B cell (primary cell): ENCODE results near the gene PLXNA3. TPM values are rescaled to one million over a fixed set of nuclear protein-coding genes. Genes with fewer than 3 reads are reported as not detected.
A peak's percentile ranks its signal among the peaks of the same experiment; 100 is the strongest.

ENCODE experiments used
- ATAC-seq: fragments of 200-7000 bp; cut with Tn5 transposase; one replicate; pipeline ENCODE4 v1.10.0; 2021; ENCODE audit warnings: low read depth, mild to moderate bottlenecking, moderate number of reproducible peaks, moderate library complexity
- CTCF ChIA-PET: fragments of 350-600 bp; sonication (Branson Sonifier 250); formaldehyde crosslinking; loops from one replicate; lab custom pipeline; 2021; ENCODE audit warnings: antibody characterized with exemption, inconsistent platforms; lab: Charles Lee
- POLR2A ChIA-PET: fragments of 350-600 bp; sonication (Branson Sonifier 250); formaldehyde crosslinking; loops from one replicate; lab custom pipeline; 2021; ENCODE audit warnings: antibody characterized with exemption; lab: Charles Lee
- DNase-seq: peaks from one replicate; pipeline ENCODE4 v3.0.0; 2013
- H2AFZ ChIP-seq: 2 replicates; pipeline ENCODE4 v1.6.1; 2012; ENCODE audit warnings: mild to moderate bottlenecking, low read depth, low read length; ENCODE audit not compliant: insufficient read depth, poor library complexity, severe bottlenecking
- H3K27ac ChIP-seq, 2 donors: 1 replicate in 1 of 2; 2 replicates in 1 of 2; pipeline ENCODE4 v1.5.1; 2012 to 2013; ENCODE audit warnings: low read length in 2 of 2, mild to moderate bottlenecking in 2 of 2, moderate library complexity in 1 of 2
- H3K27me3 ChIP-seq, 4 experiments: fragments of 200-600 bp in 1 of 4; sonication (generic) in 1 of 4; replicated peaks in 1 of 4; 1 replicate in 2 of 4; 2 replicates in 2 of 4; pipeline versions ENCODE4 v1.6.1 to v1.7.0; 2013 to 2016; ENCODE audit warnings: low read length in 3 of 4, mild to moderate bottlenecking in 2 of 4, mixed read lengths in 1 of 4, moderate library complexity in 1 of 4; ENCODE audit not compliant: insufficient read depth in 4 of 4, control insufficient read depth in 3 of 4; ENCODE audit errors: control extremely low read depth in 1 of 4
- H3K36me3 ChIP-seq, 2 experiments: replicated peaks in 1 of 2; 1 replicate in 1 of 2; 2 replicates in 1 of 2; pipeline versions ENCODE4 v1.6.1 to v1.7.1; 2013; ENCODE audit warnings: low read length in 1 of 2; ENCODE audit not compliant: insufficient read depth in 2 of 2, control insufficient read depth in 1 of 2; ENCODE audit errors: control extremely low read depth in 1 of 2, extremely low read depth in 1 of 2
- H3K4me1 ChIP-seq, 2 donors: fragments of 200-600 bp in 1 of 2; sonication (generic) in 1 of 2; 1 replicate in 1 of 2; 2 replicates in 1 of 2; pipeline versions ENCODE4 v1.5.1 to v1.6.1; 2013 to 2017; ENCODE audit warnings: low read length in 2 of 2; ENCODE audit not compliant: control insufficient read depth in 2 of 2, insufficient read depth in 2 of 2
- H3K4me2 ChIP-seq: replicated peaks from 2 replicates; pipeline ENCODE3; 2012; ENCODE audit warnings: mild to moderate bottlenecking, low read depth, low read length; ENCODE audit not compliant: poor library complexity, severe bottlenecking
- H3K4me3 ChIP-seq, 5 experiments: fragments of 200-600 bp in 1 of 5; sonication (generic) in 1 of 5; 1 replicate in 3 of 5; 2 replicates in 2 of 5; pipeline versions ENCODE4 v1.5.1 to v1.7.0; 2011 to 2016; ENCODE audit warnings: low read length in 4 of 5, mild to moderate bottlenecking in 4 of 5, low read depth in 2 of 5, control low read depth in 1 of 5, moderate library complexity in 1 of 5; ENCODE audit not compliant: insufficient read depth in 1 of 5; ENCODE audit errors: control extremely low read depth in 1 of 5, extremely low read depth in 1 of 5
- H3K79me2 ChIP-seq: fragments of 200-600 bp; sonication (generic); one replicate; pipeline ENCODE4 v1.6.0; 2016; ENCODE audit warnings: low read length; ENCODE audit not compliant: control insufficient read depth, insufficient read depth
- H3K9ac ChIP-seq: fragments of 200-600 bp; sonication (generic); 2 replicates; pipeline ENCODE4 v1.6.1; 2017; ENCODE audit warnings: mild to moderate bottlenecking, low read length, moderate library complexity
- H3K9me3 ChIP-seq, 3 donors: one replicate each; pipeline versions ENCODE4 v1.6.1 to v1.7.1; 2013; ENCODE audit warnings: low read length in 2 of 3; ENCODE audit not compliant: control insufficient read depth in 2 of 3, insufficient read depth in 1 of 3; ENCODE audit errors: control extremely low read depth in 1 of 3
- H4K20me1 ChIP-seq: 2 replicates; pipeline ENCODE4 v1.6.0; 2012; ENCODE audit warnings: mild to moderate bottlenecking, low read length; ENCODE audit not compliant: insufficient read depth, control insufficient read depth, poor library complexity, severe bottlenecking
- H3K27ac Mint-ChIP-seq: one replicate; pipeline ENCODE4 v1.8.0; 2021; ENCODE audit warnings: mixed read lengths
- H3K27me3 Mint-ChIP-seq: one replicate; pipeline ENCODE4 v1.8.0; 2021; ENCODE audit warnings: mixed read lengths
- H3K4me1 Mint-ChIP-seq: one replicate; pipeline ENCODE4 v1.8.0; 2021; ENCODE audit warnings: mixed read lengths
- H3K4me3 Mint-ChIP-seq: one replicate; pipeline ENCODE4 v1.8.0; 2021; ENCODE audit warnings: mixed read lengths
- H3K9me3 Mint-ChIP-seq: one replicate; pipeline ENCODE4 v1.8.0; 2022; ENCODE audit warnings: mixed read lengths; ENCODE audit not compliant: insufficient read depth
- CTCF ChIP-seq: fragments of 200-600 bp; IDR thresholded peaks from one replicate; pipeline ENCODE4 v1.8.0; 2022; ENCODE audit warnings: antibody characterized with exemption, mild to moderate bottlenecking
- EZH2 ChIP-seq: IDR thresholded peaks from 2 replicates; pipeline ENCODE4 v1.6.1; 2012; ENCODE audit warnings: borderline replicate concordance, low read depth, mild to moderate bottlenecking, moderate library complexity, low read length; ENCODE audit not compliant: insufficient read depth, poor library complexity, severe bottlenecking
- WGBS: methylation state at CpG from one replicate; pipeline ENCODE4 v1.1.5; 2013; ENCODE audit warnings: missing lambda C conversion rate; ENCODE audit not compliant: insufficient coverage; 5-methylcytosine and 5-hydroxymethylcytosine counted together
- intact Hi-C: fragments of 100-400 bp; cut with micrococcal nuclease; formaldehyde crosslinking; loops from one replicate; pipeline ENCODE4 v1.10.0; 2022
- polyA plus RNA-seq: library from polyadenylated mRNA; depleted of rRNA; stranded (reverse); fragments of >200 nt; gene quantifications from 2 replicates; pipeline ENCODE4 v1.2.3, GENCODE V29; 2012
- total RNA-seq, 2 donors: library from RNA; stranded (reverse); fragments of 120-200 nt in 1 of 2; gene quantifications; 1 replicate in 1 of 2; 2 replicates in 1 of 2; pipeline versions ENCODE4 v1.2.3 to v1.2.4, GENCODE V29; 2013 to 2022

PLXNA3 gene
- total and polyA plus RNA-seq, 2 donors (not counting 1 experiment from before 2014, with no cell fraction given): 68.6 to 114 TPM

GRCh38 chrX:154436983-154437752 lies 20.9 kb upstream of the PLXNA3 start, which contains the start of gene GDI1:
TSS of gene GDI1 (plus strand) at chrX:154437154. CDS start at chrX:154437255, 101 bp downstream.
- DNase-seq: peak; percentile 85
- H3K36me3 ChIP-seq: peaks cover 0 to 19% of the 10 kb centered on the region in 2 experiments
- ChIA-PET CTCF (no interaction called here), POLR2A (interaction anchor here (0.9 to 1.6 kb wide), 2 partner anchors 16 to 39 kb away, joined by 3 read pairs; partner anchors contain the start of gene RPL10)
- Mint-ChIP-seq H3K4me3 (peak within 1 kb of the TSS; percentile 84), H3K9me3 (no peaks in the 10 kb centered on the region), H3K27ac (peak within 1 kb of the TSS; percentile 92), H3K4me1 (peaks cover 13% of the 10 kb centered on the region), H3K27me3 (no peaks in the 10 kb centered on the region)
- peak within 1 kb of the TSS; percentile 9 to 65 (median 61) for H3K4me3 ChIP-seq
- peak; percentile 69 for ATAC-seq
- peaks cover 27% of the 10 kb centered on the region for H3K79me2 ChIP-seq
- H4K20me1 ChIP-seq: peaks cover 6% of the 10 kb centered on the region
- H3K9ac ChIP-seq: peak within 1 kb of the TSS; percentile 64
- peak within 1 kb of the TSS; percentile 59 to 80 for H3K27ac ChIP-seq
- WGBS: under 1% methylated on average over 59 of the region's 93 CpGs
- peak within 1 kb of the TSS; percentile 80 for H3K4me2 ChIP-seq
- TF ChIP-seq CTCF: no peak
- TF ChIP-seq EZH2: no peak
- H3K4me1 ChIP-seq: peaks cover 10 to 19% of the 10 kb centered on the region in 2 donors
- intact Hi-C loops: loop anchor here (1.0 kb wide), 1 partner anchor 9 kb away; the partner anchor contains the start of gene ATP6AP1
- peak within 1 kb of the TSS; percentile 68 for H2AFZ ChIP-seq
- no peaks in the 10 kb centered on the region for H3K9me3 ChIP-seq
- no peaks in the 10 kb centered on the region for H3K27me3 ChIP-seq
